ENCODE data around the gene RBMS3. TPM values are rescaled to one million over a fixed set of nuclear protein-coding genes. Genes with fewer than 3 reads are reported as not detected.

RBMS3 gene
- total RNA-seq, 4 donors from 2014 or later, result 2.8 to 77.6 (median 13.7) TPM

GRCh38 chr3:29976871-29977270 is 696.0 kb downstream of the RBMS3 start:
- TF ChIP-seq, protein P1, sequence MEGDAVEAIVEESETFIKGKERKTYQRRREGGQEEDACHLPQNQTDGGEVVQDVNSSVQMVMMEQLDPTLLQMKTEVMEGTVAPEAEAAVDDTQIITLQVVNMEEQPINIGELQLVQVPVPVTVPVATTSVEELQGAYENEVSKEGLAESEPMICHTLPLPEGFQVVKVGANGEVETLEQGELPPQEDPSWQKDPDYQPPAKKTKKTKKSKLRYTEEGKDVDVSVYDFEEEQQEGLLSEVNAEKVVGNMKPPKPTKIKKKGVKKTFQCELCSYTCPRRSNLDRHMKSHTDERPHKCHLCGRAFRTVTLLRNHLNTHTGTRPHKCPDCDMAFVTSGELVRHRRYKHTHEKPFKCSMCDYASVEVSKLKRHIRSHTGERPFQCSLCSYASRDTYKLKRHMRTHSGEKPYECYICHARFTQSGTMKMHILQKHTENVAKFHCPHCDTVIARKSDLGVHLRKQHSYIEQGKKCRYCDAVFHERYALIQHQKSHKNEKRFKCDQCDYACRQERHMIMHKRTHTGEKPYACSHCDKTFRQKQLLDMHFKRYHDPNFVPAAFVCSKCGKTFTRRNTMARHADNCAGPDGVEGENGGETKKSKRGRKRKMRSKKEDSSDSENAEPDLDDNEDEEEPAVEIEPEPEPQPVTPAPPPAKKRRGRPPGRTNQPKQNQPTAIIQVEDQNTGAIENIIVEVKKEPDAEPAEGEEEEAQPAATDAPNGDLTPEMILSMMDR (IDR thresholded peaks at IDR 0.05), result no peak
- no peak for TF ChIP-seq POLR2A (IDR thresholded peaks at IDR 0.05)
- Histone ChIP-seq H3K4me3 (no peak overlapping the region), H3K9me3 (no peaks in the 10 kb centered on the region), H3K36me3 (no peaks in the 10 kb centered on the region), H3K4me1 (no peaks in the 10 kb centered on the region), H3K27ac (no peak overlapping the region), H3K27me3 (no peaks in the 10 kb centered on the region)
- no peak for DNase-seq

DNA sequence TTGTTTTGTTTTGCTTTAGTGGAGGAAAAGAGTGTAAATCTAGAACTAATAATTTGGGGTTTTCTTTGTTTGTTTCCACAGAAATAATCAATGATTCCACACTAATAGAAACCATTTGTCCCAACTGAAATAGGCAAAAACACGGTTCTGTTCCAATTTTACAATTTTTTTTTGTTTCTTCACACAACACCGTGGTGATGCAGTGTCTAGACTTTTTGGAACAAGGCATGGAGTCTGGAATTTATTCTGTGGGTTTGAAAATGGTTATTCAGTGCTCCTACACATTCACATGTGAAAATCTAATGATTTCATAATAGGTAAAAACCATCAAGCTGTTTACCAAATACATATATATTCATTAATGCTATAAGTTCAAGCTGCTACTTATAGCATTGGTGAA is 696.5 kb downstream of the RBMS3 start:
- no peaks in the 10 kb centered on the region for H3K36me3 ChIP-seq
- TF ChIP-seq POLR2A (IDR thresholded peaks at IDR 0.05), result no peak
- TF ChIP-seq, protein P1 (IDR thresholded peaks at IDR 0.05), result no peak
- no peak overlapping the region for H3K4me3 ChIP-seq
- no peaks in the 10 kb centered on the region for H3K27me3 ChIP-seq
- H3K27ac ChIP-seq, result no peak overlapping the region
- no peak for DNase-seq
- no peaks in the 10 kb centered on the region for H3K9me3 ChIP-seq
- H3K4me1 ChIP-seq, result no peaks in the 10 kb centered on the region

- H3K4me3 ChIP-seq, result no peak overlapping the region
- no peak overlapping the region for H3K27ac ChIP-seq
- no peaks in the 10 kb centered on the region for H3K36me3 ChIP-seq
- DNase-seq, result no peak
- TF ChIP-seq, protein P1 (IDR thresholded peaks at IDR 0.05), result no peak
- TF ChIP-seq POLR2A (IDR thresholded peaks at IDR 0.05), result no peak
- H3K4me1 ChIP-seq, result no peaks in the 10 kb centered on the region
- no peaks in the 10 kb centered on the region for H3K27me3 ChIP-seq
- H3K9me3 ChIP-seq, result no peaks in the 10 kb centered on the region
Measured at GRCh38 chr3:29978036-29978435, 697.2 kb downstream of the RBMS3 start.

DNA sequence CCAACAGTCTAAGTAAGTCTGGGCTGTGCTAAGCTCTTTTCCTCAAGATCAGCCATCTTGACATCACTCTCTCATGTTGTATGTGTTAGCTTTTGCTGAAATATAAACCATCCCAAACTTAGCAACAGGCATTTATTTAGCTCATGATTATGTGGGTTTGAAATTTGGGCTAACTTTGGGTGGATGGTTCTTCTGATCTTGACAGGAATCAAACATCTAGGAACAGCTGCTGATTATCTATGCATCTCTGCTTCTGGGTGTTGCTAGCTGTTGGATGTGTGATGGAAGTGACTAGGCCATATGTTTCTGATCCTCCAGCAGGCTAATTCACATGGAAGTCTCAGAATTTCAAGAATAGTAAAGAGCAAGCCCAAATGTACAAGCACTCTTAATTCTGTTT is 710.3 kb downstream of the RBMS3 start:
- no peak for DNase-seq
- TF ChIP-seq, protein P1 (IDR thresholded peaks at IDR 0.05), result no peak
- no peak for TF ChIP-seq POLR2A (IDR thresholded peaks at IDR 0.05)
- Histone ChIP-seq H3K27ac (no peak overlapping the region), H3K4me3 (no peak overlapping the region), H3K36me3 (no peaks in the 10 kb centered on the region), H3K27me3 (no peaks in the 10 kb centered on the region), H3K4me1 (no peaks in the 10 kb centered on the region), H3K9me3 (no peaks in the 10 kb centered on the region)

- no peaks in the 10 kb centered on the region for H3K36me3 ChIP-seq
- H3K27ac ChIP-seq, result no peak overlapping the region
- TF ChIP-seq, protein P1 (IDR thresholded peaks at IDR 0.05), result no peak
- TF ChIP-seq POLR2A (IDR thresholded peaks at IDR 0.05), result no peak
- no peaks in the 10 kb centered on the region for H3K27me3 ChIP-seq
- no peak for DNase-seq
- no peaks in the 10 kb centered on the region for H3K4me1 ChIP-seq
- no peak overlapping the region for H3K4me3 ChIP-seq
- no peaks in the 10 kb centered on the region for H3K9me3 ChIP-seq
Measured at GRCh38 chr3:30002797-30003196, 721.9 kb downstream of the RBMS3 start.

- Histone ChIP-seq H3K4me1 (no peaks in the 10 kb centered on the region), H3K4me3 (no peak overlapping the region), H3K27me3 (no peaks in the 10 kb centered on the region), H3K36me3 (no peaks in the 10 kb centered on the region), H3K9me3 (no peaks in the 10 kb centered on the region), H3K27ac (no peak overlapping the region)
- TF ChIP-seq, protein P1 (IDR thresholded peaks at IDR 0.05), result no peak
- TF ChIP-seq POLR2A (IDR thresholded peaks at IDR 0.05), result no peak
- no peak for DNase-seq
Measured at GRCh38 chr3:30003741-30004140, 722.9 kb downstream of the RBMS3 start.
